Heart left ventricle (tissue), 13 donors: ENCODE data around the gene TTC23.

ENCODE experiments used
- CTCF ChIP-seq, 12 donors: fragments of 200-600 bp; sonication (generic) in 4 of 12; IDR thresholded peaks; one replicate each; pipeline versions ENCODE4 v1.5.0 to v1.8.0; 2018 to 2022; ENCODE audit warnings: antibody characterized with exemption in 12 of 12, mild to moderate bottlenecking in 5 of 12
- POLR2A ChIP-seq, 2 donors: fragments of 450-650 bp; IDR thresholded peaks; one replicate each; pipeline ENCODE4 v1.6.1; 2017; ENCODE audit warnings: antibody characterized with exemption in 2 of 2, mild to moderate bottlenecking in 2 of 2, moderate library complexity in 2 of 2
- donor health status: ischemic (EF 13 %, LVEDD 7.1; RV severe dilation, severe dysfunction).
- donor health status: DM: no; HTN: yes; CAD: no.
- donor health status: DM: no; HTN: no; CAD: no.
- donor health status: ischemic (EF 25% LVEDD 6.9; RV normal size, moderate dysfunction).
- donor health status: ischemic (EF 25% LVEDD 5.7; RV mildly dilated, moderate dysfunction).
- donor health status: ischemic (EF 35%, LVEDD 5.7; RV mildly dilated, moderate dysfunction).
- donor health status: nonischemic (EF 11% LVEDD 7.7; RV severe dilation, severe dysfunction).
- donor health status: DM: yes; HTN: yes; CAD: no.
- donor health status: PGD.
- donor health status: ischemic (EF 29% LVEDD 5.4; RV normal size, mild dysfunction).
- donor health status: nonischemic (EF 23%, LVEDD 6.1; RV moderate dilation, normal function).

- no peak for TF ChIP-seq CTCF (IDR thresholded peaks at IDR 0.05)
- TF ChIP-seq POLR2A (IDR thresholded peaks at IDR 0.05): no peak
Observed at GRCh38 chr15:99238849-99239248, 10.5 kb downstream of the TTC23 start.
